Stimulated activated CD4-positive, alpha-beta T cell treated with anti-CD3 and anti-CD28 coated beads, Interleukin-4, amount 100 ng/mL, for 24 hours (primary cell): ENCODE measurements around the gene PCLAF.
"Not testable (repeated sequence)": the region's sequence is repeated elsewhere in the genome, so short reads cannot be mapped to it uniquely, and the experiment has no call there.

Source experiments
- DNase-seq: peaks from one replicate; pipeline ENCODE4 v3.0.0-alpha.2; 2020

PCLAF gene

GRCh38 chr15:64356710-64357040 lies 24.6 kb downstream of the PCLAF start:
- DNase-seq = no peak

GRCh38 chr15:64355944-64356709 lies 25.1 kb downstream of the PCLAF start, which contains the start of gene CSNK1G1:
Gene CSNK1G1, minus strand, starts transcription at chr15:64356173. Its CDS starts 55,674 bp downstream, at chr15:64300499.
- DNase-seq = peak; percentile 94

GRCh38 chr15:64355348-64355943 lies 25.8 kb downstream of the PCLAF start:
- DNase-seq = peak; percentile 39

GRCh38 chr15:64354688-64355344 lies 26.4 kb downstream of the PCLAF start:
- no peak for DNase-seq

GRCh38 chr15:64351265-64351664 lies 30.0 kb downstream of the PCLAF start:
- no peak for DNase-seq

GRCh38 chr15:64349375-64349774 lies 31.9 kb downstream of the PCLAF start:
- DNase-seq = no peak

GRCh38 chr15:64348455-64348854 lies 32.8 kb downstream of the PCLAF start:
- no peak for DNase-seq

GRCh38 chr15:64346242-64346641 lies 35.0 kb downstream of the PCLAF start:
- not testable (repeated sequence) for DNase-seq

GRCh38 chr15:64344651-64345294 lies 36.5 kb downstream of the PCLAF start:
- DNase-seq = no peak

- no peak for DNase-seq
Measured at GRCh38 chr15:64343841-64344240, 37.4 kb downstream of the PCLAF start.

- DNase-seq = no peak
Measured at GRCh38 chr15:64343222-64343621, 38.0 kb downstream of the PCLAF start.

GRCh38 chr15:64341961-64342360 lies 39.3 kb downstream of the PCLAF start:
- DNase-seq = no peak

- no peak for DNase-seq
Measured at GRCh38 chr15:64340355-64340754, 40.9 kb downstream of the PCLAF start.

- no peak for DNase-seq
Measured at GRCh38 chr15:64337761-64338160, 43.5 kb downstream of the PCLAF start.

- peak; percentile 26 for DNase-seq
Measured at GRCh38 chr15:64333986-64334929, 47.0 kb downstream of the PCLAF start.

- DNase-seq = no peak
Measured at GRCh38 chr15:64333516-64333915, 47.7 kb downstream of the PCLAF start.

GRCh38 chr15:64331668-64332067 lies 49.6 kb downstream of the PCLAF start:
- not testable (repeated sequence) for DNase-seq

- not testable (repeated sequence) for DNase-seq
Measured at GRCh38 chr15:64326975-64327374, 54.3 kb downstream of the PCLAF start.

GRCh38 chr15:64326458-64326857 lies 54.8 kb downstream of the PCLAF start:
- not testable (repeated sequence) for DNase-seq

- DNase-seq = no peak
Measured at GRCh38 chr15:64324165-64324877, 56.9 kb downstream of the PCLAF start.

GRCh38 chr15:64315216-64315615 lies 66.0 kb downstream of the PCLAF start:
- no peak for DNase-seq

GRCh38 chr15:64314456-64314855 lies 66.8 kb downstream of the PCLAF start:
- no peak for DNase-seq
